Measurements from ENCODE around the gene ABI3BP.

ABI3BP gene

GRCh38 chr3:100765437-100765975, 227.7 kb downstream of the ABI3BP start:
- no peak for DNase-seq

GRCh38 chr3:100761951-100762350, 231.3 kb downstream of the ABI3BP start:
- no peak for DNase-seq

- no peak for DNase-seq
Measured at GRCh38 chr3:100761211-100761942, 231.8 kb downstream of the ABI3BP start.

DNA sequence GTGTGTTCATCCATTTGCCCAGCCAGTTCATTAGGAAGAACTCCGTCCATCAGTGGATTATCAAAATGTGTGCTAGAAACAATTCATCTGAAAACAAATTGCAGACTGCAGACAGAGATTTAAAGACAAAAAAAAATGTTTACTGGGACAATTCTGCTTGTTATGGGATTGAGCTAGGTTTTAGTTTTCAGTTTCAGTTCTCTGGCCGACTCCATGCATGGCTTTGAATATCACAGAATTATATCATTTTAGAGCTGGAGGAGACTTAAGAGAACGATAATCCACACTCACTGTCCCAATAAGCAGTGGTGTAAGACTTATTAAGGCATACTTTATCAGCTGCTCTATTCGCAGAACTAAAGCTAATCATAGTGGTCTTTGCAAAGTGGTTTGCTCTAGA, 232.8 kb downstream of the ABI3BP start:
- no peak for DNase-seq

DNA sequence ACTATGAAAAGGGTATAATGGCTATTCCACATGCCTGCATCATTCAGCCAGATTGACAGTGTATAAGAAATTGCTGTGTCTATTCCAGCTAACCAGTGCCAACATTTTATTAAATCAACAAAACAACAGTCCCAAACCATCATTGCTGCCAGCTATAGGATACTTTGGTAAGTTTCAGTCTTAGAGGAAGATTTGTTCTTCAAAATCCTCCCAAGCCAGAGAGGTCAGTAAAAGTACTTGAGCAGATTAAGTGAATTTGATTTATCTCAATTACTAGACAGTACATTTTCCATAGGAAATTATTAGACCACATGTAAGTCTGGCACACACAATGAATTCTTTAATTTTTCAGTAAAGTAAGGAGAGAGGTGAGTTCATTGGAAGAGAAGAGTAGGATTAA, 233.3 kb downstream of the ABI3BP start:
- no peak for DNase-seq

DNA sequence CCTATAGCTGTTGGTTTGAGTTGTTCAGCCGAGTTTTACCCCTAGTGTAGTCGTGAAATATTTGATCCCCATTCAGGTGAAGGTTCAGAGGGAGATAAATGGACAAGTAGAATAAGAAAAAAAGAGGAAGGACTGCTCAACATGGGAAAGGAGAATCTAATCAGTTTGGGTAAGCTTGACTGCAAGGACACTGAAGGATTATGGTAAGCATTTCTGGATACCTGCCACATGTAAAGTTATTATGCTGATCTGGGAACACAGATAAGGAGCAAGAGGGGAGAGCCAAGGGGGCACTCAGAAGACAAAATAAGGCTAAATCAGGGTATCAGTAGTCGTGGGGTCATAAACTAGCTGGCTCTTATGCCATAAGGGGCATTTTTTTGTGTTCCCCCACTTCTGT, 234.1 kb downstream of the ABI3BP start:
- DNase-seq, result no peak

GRCh38 chr3:100756441-100756840, 236.8 kb downstream of the ABI3BP start:
- DNase-seq, result no peak

GRCh38 chr3:100754563-100755334, 238.5 kb downstream of the ABI3BP start:
- no peak for DNase-seq

GRCh38 chr3:100753846-100754245, 239.4 kb downstream of the ABI3BP start:
- no peak for DNase-seq

DNA sequence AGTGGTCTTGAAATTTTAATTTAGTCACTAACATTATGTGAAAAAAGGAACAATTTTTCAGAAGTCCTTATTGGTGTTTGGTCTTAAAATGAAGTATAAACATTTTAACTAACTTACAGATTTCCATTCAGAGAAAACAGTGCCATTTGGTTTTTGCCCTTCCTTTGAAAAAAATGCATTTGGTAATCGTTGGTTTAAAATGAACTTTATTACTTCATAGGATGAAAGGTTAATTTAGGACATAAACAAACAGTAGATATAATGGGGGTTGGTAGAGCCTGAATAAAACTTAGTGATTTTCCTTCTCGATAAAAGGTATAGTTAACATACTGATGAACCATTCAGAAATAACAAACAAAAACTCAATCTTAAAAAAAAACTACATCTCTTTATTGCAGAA, 244.3 kb downstream of the ABI3BP start:
- no peak for DNase-seq

GRCh38 chr3:100748220-100748619, 245.0 kb downstream of the ABI3BP start:
- no peak for DNase-seq

GRCh38 chr3:100746092-100746491, 247.1 kb downstream of the ABI3BP start:
- no peak for DNase-seq

DNA sequence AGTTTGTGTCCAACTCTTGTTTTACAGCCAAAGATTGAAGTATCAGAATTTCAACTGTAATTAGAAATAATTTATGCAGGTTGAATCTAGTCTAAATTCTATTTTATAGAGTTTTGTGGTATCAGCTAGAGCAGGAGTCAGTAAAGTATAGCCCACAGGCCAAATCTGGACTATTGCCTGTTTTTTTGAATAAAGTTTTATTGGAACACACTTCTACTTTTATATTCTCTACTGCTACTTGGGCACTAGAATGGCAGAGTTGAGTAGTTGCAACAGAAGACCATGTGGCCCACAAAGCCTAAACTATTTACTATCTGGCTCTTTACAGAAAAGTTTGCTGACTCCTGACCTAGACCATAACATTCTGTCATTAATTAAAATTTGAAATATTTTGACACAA, 247.6 kb downstream of the ABI3BP start:
- no peak for DNase-seq

GRCh38 chr3:100744671-100745070, 248.6 kb downstream of the ABI3BP start:
- DNase-seq, result no peak

DNA sequence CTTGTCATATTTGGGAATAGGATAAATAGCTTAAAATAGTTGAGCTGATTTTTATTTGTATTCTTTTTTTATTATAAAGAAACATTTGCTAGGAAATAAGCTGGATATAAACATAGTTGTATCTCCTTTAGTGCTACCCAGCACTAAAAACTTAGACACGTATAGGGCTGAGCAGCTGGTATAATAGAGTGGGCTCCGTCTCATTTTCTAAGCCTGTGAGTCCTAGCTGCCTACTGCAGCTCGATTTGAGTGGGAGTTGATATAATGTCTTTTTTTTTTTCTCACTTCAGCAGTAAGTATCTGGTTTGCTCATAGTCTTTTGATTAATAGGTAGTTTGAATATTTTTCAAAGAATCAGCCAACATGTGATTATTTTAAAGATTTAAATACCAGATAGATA, 249.7 kb downstream of the ABI3BP start:
- DNase-seq, result no peak

DNA sequence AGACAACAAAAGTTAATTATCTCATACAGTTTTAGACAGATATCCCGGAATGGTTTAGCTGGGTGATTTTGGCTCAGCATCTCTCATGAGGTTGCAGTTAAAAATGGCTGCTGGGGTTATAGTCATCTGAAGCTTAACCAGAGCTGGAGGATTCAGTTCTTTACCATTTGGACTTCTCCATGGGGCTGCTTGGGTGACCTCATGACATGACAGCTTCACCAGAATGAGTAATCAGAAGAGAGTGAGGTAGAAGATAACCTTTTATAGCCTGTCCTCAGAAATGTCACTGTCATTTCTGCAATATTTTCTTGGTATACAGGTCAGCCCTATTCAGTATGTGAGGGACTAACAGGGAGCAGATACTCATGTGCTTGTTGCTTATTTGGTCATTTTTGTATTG, 253.0 kb downstream of the ABI3BP start:
- no peak for DNase-seq

- DNase-seq, result no peak
Measured at GRCh38 chr3:100737334-100737733, 255.9 kb downstream of the ABI3BP start.

- DNase-seq, result no peak
Measured at GRCh38 chr3:100732435-100732834, 260.8 kb downstream of the ABI3BP start.

DNA sequence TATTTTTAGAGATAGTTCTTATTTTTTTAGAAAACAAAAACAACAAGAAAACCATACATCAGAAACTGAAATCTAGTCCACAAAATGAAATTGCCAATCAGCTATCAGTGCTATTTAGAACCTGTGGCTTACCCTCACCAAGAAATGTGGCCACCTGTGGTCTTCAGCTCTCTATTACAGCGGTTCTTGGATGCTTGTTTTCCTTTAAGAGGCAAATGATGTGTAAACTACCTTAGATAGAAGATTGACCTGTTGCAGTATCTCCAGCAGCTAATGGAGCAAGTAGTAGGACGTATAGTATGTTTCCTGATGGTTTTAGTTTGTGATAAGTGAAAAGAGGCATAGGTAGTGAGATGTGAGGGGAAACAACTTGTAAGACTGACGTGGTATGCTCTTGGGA, 262.7 kb downstream of the ABI3BP start:
- DNase-seq, result no peak

GRCh38 chr3:100726706-100727105, 266.5 kb downstream of the ABI3BP start:
- DNase-seq, result no peak

- DNase-seq, result no peak
Measured at GRCh38 chr3:100725935-100726513, 267.2 kb downstream of the ABI3BP start.

DNA sequence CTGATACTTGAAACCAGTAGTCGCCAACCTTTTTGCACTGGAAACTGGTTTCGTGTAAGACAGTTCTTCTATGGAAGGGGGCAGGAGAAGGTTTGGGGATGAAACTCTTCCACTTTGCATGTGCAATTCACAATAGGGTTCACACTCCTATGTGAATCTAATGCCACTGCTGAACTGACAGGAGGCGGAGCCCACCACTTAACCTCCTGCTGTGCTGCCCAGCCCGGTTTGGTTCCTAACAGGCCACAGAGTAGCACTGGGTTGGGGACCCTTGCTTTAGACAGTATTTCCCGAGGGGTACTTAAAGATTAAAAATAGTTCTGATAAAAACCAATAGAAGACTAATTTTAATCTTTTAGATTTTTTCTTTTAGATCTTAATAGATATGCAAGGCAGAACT, 272.8 kb downstream of the ABI3BP start:
- no peak for DNase-seq

- DNase-seq, result no peak
Measured at GRCh38 chr3:100719136-100719535, 274.1 kb downstream of the ABI3BP start.

All from stimulated activated naive CD4-positive, alpha-beta T cell treated with Interleukin-2 at 50 U/mL for 16 hours (primary cell).